Measurements from ENCODE around the gene ADGRG3. TPM values are rescaled to one million over a fixed set of nuclear protein-coding genes. Genes with fewer than 3 reads are reported as not detected.

Gene ADGRG3
- total RNA-seq, 2 experiments from 2014 or later: 0.14 TPM; not detected in 1

DNA sequence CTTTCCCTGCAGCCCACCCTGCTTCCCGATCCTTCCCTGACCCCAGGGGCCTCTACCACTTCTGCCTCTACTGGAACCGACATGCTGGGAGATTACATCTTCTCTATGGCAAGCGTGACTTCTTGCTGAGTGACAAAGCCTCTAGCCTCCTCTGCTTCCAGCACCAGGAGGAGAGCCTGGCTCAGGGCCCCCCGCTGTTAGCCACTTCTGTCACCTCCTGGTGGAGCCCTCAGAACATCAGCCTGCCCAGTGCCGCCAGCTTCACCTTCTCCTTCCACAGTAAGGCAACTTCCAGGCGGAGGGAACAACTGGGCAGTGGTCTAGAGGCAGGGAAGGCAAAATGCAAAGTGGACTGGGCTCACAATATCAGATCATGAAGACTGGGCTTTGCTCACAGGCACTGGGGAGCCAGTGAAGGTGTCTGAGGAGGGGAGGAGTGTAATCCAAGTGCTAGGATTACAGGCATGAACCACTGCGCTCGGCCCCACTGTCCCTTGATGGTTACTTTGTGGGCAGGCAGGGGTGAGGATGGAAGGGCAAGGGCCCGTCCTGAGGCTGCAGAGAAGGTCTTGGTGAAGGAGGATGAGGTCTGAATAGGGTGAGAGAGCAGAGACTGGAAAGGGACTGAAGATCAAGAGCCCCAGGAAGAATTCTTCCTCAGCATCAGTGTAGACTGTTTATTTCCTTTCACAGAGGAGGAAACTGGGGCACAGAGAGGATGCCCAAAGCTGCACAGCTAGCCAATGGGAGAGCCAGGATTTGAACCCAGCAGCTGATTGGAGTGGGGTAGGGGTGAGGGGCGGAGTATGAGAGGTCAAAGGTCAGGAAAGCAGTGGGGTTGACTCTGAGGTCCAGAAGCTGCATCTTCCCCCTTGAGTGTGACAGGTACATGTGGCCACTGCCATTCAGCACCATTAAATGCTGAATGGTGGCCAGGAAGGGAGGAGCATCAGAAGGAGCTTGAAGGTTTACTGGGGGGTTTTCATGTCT lies 16.5 kb upstream of the ADGRG3 start:
- intact Hi-C loops (cut with micrococcal nuclease): no loop called here
- H3K9me3 Mint-ChIP-seq: no peaks in the 10 kb centered on the region
- CTCF ChIA-PET: interaction anchor here (1.2 to 5.3 kb wide), 7 partner anchors 52 to 84 kb away, joined by 3 to 94 read pairs (median 5); partner anchors contain the start of gene KATNB1
- H3K36me3 Mint-ChIP-seq (ENCODE audit: low read depth): no peaks in the 10 kb centered on the region
- no peaks in the 10 kb centered on the region for H3K27me3 Mint-ChIP-seq (ENCODE audit: low read depth)
- peak; percentile 23 for DNase-seq
- H3K4me1 Mint-ChIP-seq (ENCODE audit: low read depth): peaks cover 17% of the 10 kb centered on the region
- H3K4me3 Mint-ChIP-seq: no peak overlapping the region
- H3K27ac Mint-ChIP-seq: no peak overlapping the region

DNA sequence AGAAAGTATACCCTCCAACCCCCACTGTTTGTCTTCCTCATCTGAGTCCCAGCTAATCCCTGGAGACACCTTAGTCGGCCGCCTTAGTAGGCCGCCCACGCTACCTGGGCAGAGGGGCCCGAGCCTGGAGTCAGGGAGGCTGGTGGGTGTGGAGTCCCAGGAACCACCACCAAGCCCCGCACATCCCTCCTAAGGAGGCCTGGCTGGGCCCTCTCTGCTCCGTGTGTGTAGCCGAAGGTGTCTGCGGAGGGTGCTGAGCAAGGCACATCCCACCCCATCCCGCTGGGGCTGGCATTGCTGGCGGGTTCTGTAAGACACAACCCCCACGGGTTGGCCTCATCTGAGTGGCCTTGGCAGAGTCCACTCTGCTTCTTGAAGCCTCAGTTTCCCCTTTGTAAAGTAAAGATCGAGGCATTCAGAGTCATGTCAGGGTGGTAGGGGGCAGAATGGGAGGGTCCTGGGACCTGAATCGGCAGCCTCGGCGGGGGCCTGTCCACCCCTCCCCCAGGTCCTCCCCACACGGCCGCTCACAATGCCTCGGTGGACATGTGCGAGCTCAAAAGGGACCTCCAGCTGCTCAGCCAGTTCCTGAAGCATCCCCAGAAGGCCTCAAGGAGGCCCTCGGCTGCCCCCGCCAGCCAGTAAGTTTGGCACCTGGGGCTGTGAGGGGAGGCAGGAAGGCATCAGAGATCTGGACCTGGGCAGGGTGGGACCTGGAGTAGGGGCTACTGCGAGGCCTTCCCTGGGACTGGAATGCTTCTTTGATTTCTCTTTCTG lies 15.2 kb upstream of the ADGRG3 start:
- Mint-ChIP-seq H3K36me3 (ENCODE audit: low read depth) (no peaks in the 10 kb centered on the region), H3K9me3 (no peaks in the 10 kb centered on the region), H3K4me3 (no peak overlapping the region), H3K27me3 (ENCODE audit: low read depth) (no peaks in the 10 kb centered on the region), H3K4me1 (ENCODE audit: low read depth) (peaks cover 14% of the 10 kb centered on the region), H3K27ac (no peak overlapping the region)
- CTCF ChIA-PET: interaction anchor here (0.7 to 2.1 kb wide), 7 partner anchors 9 to 83 kb away, joined by 3 to 7 read pairs (median 4); partner anchors contain the start of gene KATNB1
- intact Hi-C loops (cut with micrococcal nuclease): no loop called here
- DNase-seq: no peak

DNA sequence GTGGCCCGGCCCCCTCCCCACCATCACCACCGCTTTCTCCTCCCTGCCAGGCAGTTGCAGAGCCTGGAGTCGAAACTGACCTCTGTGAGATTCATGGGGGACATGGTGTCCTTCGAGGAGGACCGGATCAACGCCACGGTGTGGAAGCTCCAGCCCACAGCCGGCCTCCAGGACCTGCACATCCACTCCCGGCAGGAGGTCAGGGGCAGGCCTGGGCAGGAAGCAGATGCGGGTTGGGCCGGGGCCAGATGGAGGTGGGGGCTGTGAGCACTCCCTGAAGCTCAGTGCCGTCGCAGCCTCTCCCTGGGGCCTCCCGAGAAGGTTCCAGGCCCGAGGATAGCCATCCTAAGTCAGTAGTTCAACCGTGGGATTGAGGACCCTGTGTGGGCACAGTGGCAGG lies 14.2 kb upstream of the ADGRG3 start:
- intact Hi-C loops (cut with micrococcal nuclease): no loop called here
- Mint-ChIP-seq H3K27me3 (ENCODE audit: low read depth) (no peaks in the 10 kb centered on the region), H3K9me3 (no peaks in the 10 kb centered on the region), H3K4me3 (no peak overlapping the region), H3K4me1 (ENCODE audit: low read depth) (peaks cover 8% of the 10 kb centered on the region), H3K36me3 (ENCODE audit: low read depth) (no peaks in the 10 kb centered on the region), H3K27ac (no peak overlapping the region)
- no peak for DNase-seq
- CTCF ChIA-PET: no interaction called here

DNA sequence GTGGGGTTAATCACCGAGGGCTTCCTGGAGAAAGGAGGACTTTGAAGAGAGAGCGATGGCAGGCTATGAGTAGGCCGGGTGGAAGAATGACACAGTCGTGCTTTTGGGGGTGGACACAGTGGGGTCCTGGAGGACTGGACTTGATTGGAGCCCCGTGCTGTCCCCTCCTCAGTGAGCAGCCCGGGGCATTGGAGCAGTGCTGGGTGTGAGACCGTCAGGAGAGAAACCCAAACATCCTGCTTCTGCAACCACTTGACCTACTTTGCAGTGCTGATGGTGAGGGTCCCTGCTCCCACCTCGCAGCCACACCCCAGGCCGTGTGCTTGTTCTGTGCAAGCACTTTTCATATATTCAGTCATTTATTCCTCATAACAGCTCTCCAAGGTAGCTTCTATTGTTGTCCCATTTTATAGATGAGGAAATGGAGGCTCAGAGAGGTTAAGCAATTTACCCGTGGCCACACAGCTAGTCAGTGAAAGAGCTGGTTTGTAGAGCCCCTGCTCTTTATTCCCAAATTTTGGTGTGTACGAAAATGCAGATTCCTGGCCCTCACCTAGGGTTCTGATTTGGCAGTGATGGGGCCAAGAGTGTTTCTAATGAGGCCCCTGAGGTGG lies 11.7 kb upstream of the ADGRG3 start:
- H3K27ac Mint-ChIP-seq: no peak overlapping the region
- H3K36me3 Mint-ChIP-seq (ENCODE audit: low read depth): no peaks in the 10 kb centered on the region
- no peaks in the 10 kb centered on the region for H3K9me3 Mint-ChIP-seq
- H3K4me1 Mint-ChIP-seq (ENCODE audit: low read depth): peaks cover 6% of the 10 kb centered on the region
- no peaks in the 10 kb centered on the region for H3K27me3 Mint-ChIP-seq (ENCODE audit: low read depth)
- DNase-seq: no peak
- intact Hi-C loops (cut with micrococcal nuclease): no loop called here
- H3K4me3 Mint-ChIP-seq: no peak overlapping the region
- CTCF ChIA-PET: no interaction called here

DNA sequence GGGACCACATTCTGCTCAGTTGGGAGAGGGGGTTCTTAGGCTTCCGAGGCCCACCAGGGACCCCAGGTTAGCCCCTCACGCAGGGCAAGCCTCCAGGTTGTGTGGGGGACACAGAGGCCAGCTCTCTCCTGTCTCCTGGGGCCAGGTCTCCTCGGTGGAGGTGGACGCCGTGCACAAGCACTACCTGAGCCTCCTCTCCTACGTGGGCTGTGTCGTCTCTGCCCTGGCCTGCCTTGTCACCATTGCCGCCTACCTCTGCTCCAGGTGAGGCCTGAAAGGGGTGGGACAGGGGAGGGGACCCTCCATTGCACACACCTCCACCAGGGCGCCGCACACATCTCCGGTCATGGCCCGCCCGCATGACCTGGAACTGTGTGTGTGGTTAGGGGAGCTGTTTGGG lies 10.9 kb upstream of the ADGRG3 start:
- Mint-ChIP-seq H3K36me3 (ENCODE audit: low read depth) (no peaks in the 10 kb centered on the region), H3K27me3 (ENCODE audit: low read depth) (no peaks in the 10 kb centered on the region), H3K4me1 (ENCODE audit: low read depth) (no peaks in the 10 kb centered on the region), H3K9me3 (no peaks in the 10 kb centered on the region), H3K4me3 (no peak overlapping the region), H3K27ac (no peak overlapping the region)
- intact Hi-C loops (cut with micrococcal nuclease): no loop called here
- DNase-seq: no peak
- CTCF ChIA-PET: interaction anchor here (1.5 kb wide), 1 partner anchor 81 kb away, joined by 5 read pairs; no protein-coding TSS in a partner anchor

DNA sequence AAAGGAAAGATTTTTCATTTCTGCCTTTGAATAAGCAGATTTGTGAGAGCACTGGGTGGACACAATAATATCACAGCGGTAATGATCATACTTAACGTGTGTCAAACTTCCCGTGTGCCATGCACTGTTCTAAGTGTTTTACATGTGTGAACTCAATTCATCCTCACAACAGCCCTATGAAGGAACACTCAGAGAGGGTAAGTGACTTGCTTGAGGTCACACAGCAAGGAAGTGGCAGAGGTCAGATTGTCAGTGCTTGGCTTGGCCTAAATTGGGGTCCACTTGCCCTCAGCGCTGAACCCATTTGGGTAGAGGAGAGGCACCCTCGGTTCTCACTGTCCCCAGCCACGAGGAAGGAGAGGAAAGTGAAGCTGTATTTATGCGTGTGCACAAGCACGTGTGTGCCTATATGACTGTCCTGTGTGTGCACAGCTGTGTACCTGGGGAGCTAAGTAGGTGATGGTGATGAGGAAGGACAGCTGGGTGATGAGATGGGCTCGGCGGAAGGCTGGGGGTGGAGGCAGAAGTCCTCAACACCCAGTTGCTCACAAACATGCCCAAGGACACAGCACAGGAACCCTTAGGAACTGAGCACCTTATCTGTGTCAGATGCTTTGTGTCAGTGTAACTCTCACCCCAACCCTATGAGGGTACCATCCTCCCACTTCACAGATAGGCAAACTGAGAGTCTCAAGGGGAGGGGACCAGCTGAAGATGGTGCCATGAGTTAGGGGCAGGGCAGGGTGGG lies 9.8 kb upstream of the ADGRG3 start:
- DNase-seq: no peak
- CTCF ChIA-PET: interaction anchor here (1.5 kb wide), 1 partner anchor 82 kb away, joined by 5 read pairs; no protein-coding TSS in a partner anchor
- no peaks in the 10 kb centered on the region for H3K27me3 Mint-ChIP-seq (ENCODE audit: low read depth)
- intact Hi-C loops (cut with micrococcal nuclease): no loop called here
- H3K9me3 Mint-ChIP-seq: no peaks in the 10 kb centered on the region
- no peaks in the 10 kb centered on the region for H3K4me1 Mint-ChIP-seq (ENCODE audit: low read depth)
- H3K36me3 Mint-ChIP-seq (ENCODE audit: low read depth): no peaks in the 10 kb centered on the region
- H3K27ac Mint-ChIP-seq: no peak overlapping the region
- H3K4me3 Mint-ChIP-seq: no peak overlapping the region

DNA sequence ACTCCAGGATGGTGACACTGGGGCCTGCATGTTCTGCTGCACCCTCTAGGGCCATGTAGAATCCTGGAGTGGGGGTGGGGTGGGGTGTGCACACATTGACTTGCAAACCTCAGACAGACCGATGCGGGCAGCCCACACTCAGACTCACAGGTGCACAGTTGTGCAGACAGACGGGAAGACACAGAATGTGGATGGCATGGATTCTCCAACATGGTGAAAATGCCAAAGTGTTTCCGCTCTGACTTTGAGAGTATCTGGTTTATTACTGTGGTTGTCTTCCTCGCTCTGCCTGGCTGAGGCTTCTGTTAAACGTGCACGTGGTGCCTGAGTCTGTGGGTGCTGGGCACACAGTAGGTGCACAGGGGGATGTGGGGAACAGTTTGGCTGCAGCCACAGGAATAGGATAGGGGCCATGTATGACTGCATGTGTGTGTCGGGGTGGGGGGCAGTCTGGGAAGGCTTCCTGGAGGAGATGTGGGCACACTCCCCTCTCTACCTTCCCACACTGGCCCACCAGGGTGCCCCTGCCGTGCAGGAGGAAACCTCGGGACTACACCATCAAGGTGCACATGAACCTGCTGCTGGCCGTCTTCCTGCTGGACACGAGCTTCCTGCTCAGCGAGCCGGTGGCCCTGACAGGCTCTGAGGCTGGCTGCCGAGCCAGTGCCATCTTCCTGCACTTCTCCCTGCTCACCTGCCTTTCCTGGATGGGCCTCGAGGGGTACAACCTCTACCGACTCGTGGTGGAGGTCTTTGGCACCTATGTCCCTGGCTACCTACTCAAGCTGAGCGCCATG lies 9.0 kb upstream of the ADGRG3 start:
- no peaks in the 10 kb centered on the region for H3K9me3 Mint-ChIP-seq
- no peak overlapping the region for H3K27ac Mint-ChIP-seq
- no peaks in the 10 kb centered on the region for H3K4me1 Mint-ChIP-seq (ENCODE audit: low read depth)
- H3K27me3 Mint-ChIP-seq (ENCODE audit: low read depth): no peaks in the 10 kb centered on the region
- intact Hi-C loops (cut with micrococcal nuclease): no loop called here
- DNase-seq: no peak
- CTCF ChIA-PET: interaction anchor here (1.1 to 1.5 kb wide), 2 partner anchors 10 to 82 kb away, joined by 4 to 5 read pairs; no protein-coding TSS in a partner anchor
- H3K36me3 Mint-ChIP-seq (ENCODE audit: low read depth): no peaks in the 10 kb centered on the region
- H3K4me3 Mint-ChIP-seq: no peak overlapping the region

DNA sequence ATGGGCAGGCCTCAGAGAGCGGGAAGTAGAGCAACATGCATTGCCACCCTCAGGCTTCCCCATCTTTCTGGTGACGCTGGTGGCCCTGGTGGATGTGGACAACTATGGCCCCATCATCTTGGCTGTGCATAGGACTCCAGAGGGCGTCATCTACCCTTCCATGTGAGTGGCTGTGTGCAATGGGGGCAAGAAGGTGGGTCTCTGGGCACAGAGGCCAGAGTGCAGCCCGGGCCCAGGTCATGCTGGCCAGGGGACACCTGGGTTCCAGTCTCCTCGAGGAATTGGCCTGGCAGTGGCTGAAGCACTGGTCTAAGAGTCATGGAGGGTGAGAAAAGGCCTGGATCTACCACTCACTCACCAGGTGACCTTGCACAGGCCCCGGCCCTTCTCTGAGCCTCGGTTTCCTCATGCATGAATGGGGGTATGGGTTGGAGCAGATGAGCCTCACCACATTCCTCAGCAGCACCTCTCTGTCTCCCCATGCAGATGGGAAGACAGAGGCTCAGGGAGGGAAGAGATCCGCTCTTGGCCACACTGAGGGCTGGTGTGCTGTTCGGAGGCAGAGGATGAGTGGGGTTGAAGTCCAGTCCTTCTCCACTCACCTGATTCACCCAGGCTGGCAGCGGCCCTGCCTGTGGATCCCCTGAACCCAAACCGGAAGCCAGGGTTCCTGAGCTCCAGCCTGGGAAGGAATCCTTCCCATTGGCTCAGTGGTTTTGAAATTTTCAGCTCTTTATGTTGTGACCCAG lies 7.2 kb upstream of the ADGRG3 start:
- Mint-ChIP-seq H3K4me3 (no peak overlapping the region), H3K9me3 (no peaks in the 10 kb centered on the region), H3K4me1 (ENCODE audit: low read depth) (no peaks in the 10 kb centered on the region), H3K27ac (no peak overlapping the region), H3K27me3 (ENCODE audit: low read depth) (no peaks in the 10 kb centered on the region), H3K36me3 (ENCODE audit: low read depth) (no peaks in the 10 kb centered on the region)
- DNase-seq: no peak
- intact Hi-C loops (cut with micrococcal nuclease): no loop called here
- CTCF ChIA-PET: interaction anchor here (1.1 kb wide), 1 partner anchor 11 kb away, joined by 4 read pairs; no protein-coding TSS in a partner anchor

DNA sequence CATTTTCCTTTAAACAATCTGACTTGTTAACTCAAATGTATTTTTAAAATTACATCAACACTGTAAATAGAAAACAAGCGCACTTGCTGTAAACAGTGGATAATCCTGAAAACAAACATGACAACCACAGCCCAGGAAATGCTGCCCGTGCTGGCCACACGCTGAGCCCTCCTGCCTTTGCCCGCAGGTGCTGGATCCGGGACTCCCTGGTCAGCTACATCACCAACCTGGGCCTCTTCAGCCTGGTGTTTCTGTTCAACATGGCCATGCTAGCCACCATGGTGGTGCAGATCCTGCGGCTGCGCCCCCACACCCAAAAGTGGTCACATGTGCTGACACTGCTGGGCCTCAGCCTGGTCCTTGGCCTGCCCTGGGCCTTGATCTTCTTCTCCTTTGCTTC lies 6.6 kb upstream of the ADGRG3 start:
- Mint-ChIP-seq H3K4me3 (no peak overlapping the region), H3K4me1 (ENCODE audit: low read depth) (no peaks in the 10 kb centered on the region), H3K9me3 (no peaks in the 10 kb centered on the region), H3K27ac (no peak overlapping the region), H3K27me3 (ENCODE audit: low read depth) (no peaks in the 10 kb centered on the region), H3K36me3 (ENCODE audit: low read depth) (no peaks in the 10 kb centered on the region)
- CTCF ChIA-PET: no interaction called here
- intact Hi-C loops (cut with micrococcal nuclease): no loop called here
- no peak for DNase-seq

DNA sequence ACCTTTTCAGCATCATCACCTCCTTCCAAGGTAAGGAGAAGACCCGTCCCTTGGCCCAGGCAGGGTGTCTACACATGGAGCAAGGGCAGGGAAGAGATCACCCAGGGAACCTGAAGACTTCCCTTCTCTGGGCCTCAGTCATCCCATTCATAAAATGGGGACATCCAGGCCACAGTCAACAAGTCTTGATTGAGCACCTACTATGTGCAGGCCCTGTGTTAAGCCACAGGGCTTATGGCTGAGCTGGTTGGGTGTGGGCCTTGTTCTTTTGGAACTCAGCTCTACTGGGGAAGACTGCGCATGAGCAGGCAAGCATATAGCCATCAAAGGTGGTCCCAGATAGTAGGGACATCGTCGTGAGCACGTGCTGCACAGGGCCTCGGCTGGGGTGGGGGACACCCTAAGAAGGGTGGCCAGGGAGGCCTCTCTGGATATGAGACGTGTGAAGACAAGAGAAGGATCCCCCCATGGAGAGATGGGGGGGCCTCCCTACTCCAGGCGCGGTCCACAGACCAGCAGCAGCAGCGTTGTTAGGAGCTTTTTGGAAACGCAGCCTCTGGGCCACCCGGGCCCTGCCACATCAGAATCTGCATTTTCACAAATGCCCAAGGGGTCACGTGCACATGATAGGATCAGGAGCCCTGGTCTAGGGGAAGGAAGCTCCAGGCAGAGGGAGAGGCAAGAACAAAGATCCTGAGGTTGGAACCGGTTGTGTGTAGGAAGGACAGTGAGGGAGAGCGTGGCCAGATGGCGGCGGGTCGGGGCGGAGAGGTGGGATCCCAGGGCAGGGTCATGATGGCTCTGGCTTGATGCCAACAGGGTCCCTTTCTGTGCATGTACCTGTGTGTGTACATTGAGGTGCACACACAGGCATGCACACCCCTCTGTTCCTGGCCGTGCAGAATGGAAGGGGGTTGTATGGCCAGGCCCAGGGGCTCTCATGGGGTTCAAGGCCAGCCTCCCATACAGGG lies 5.9 kb upstream of the ADGRG3 start:
- no peaks in the 10 kb centered on the region for H3K27me3 Mint-ChIP-seq (ENCODE audit: low read depth)
- no peak overlapping the region for H3K4me3 Mint-ChIP-seq
- H3K36me3 Mint-ChIP-seq (ENCODE audit: low read depth): no peaks in the 10 kb centered on the region
- no peak overlapping the region for H3K27ac Mint-ChIP-seq
- H3K9me3 Mint-ChIP-seq: no peaks in the 10 kb centered on the region
- no peak for DNase-seq
- no peaks in the 10 kb centered on the region for H3K4me1 Mint-ChIP-seq (ENCODE audit: low read depth)
- CTCF ChIA-PET: no interaction called here
- intact Hi-C loops (cut with micrococcal nuclease): no loop called here
